Mesothelial cell of epicardium (in vitro differentiated cells): Measurements from ENCODE around the gene NID2. TPM values are rescaled to one million over a fixed set of nuclear protein-coding genes. Genes with fewer than 3 reads are reported as not detected.

Experiments
- DNase-seq, 2 experiments: peaks; one replicate each; pipeline ENCODE4 v3.0.0; 2021; ENCODE audit warnings: low spot score in 2 of 2; ENCODE audit not compliant: unreplicated experiment in 2 of 2
- H3K27ac Mint-ChIP-seq: 2 replicates; pipeline ENCODE4 v1.8.0; 2021; ENCODE audit warnings: mixed read lengths
- H3K27me3 Mint-ChIP-seq: 2 replicates; pipeline ENCODE4 v1.8.0; 2021; ENCODE audit warnings: low read depth, mixed read lengths
- H3K36me3 Mint-ChIP-seq: 2 replicates; pipeline ENCODE4 v1.8.0; 2021; ENCODE audit warnings: mixed read lengths
- H3K4me1 Mint-ChIP-seq: 2 replicates; pipeline ENCODE4 v1.8.0; 2021; ENCODE audit warnings: mixed read lengths
- H3K4me3 Mint-ChIP-seq: 2 replicates; pipeline ENCODE4 v1.8.0; 2021; ENCODE audit warnings: mild to moderate bottlenecking, moderate library complexity, mixed read lengths
- H3K9me3 Mint-ChIP-seq: 2 replicates; pipeline ENCODE4 v1.8.0; 2021; ENCODE audit warnings: mixed read lengths
- CTCF ChIP-seq: fragments of 200-600 bp; sonication (generic); IDR thresholded peaks from one replicate; pipeline ENCODE4 v1.5.0; 2021; ENCODE audit warnings: antibody characterized with exemption; ENCODE audit not compliant: unreplicated experiment
- total RNA-seq: library from RNA; stranded (reverse); gene quantifications from 3 replicates; pipeline ENCODE4 v1.2.1, GENCODE V29; 2021

NID2 gene
- total RNA-seq, 1 donor from 2014 or later: 120 TPM

- H3K4me3 Mint-ChIP-seq: no peak overlapping the region
- no peaks in the 10 kb centered on the region for H3K9me3 Mint-ChIP-seq
- TF ChIP-seq CTCF: no peak
- no peaks in the 10 kb centered on the region for H3K36me3 Mint-ChIP-seq
- H3K27ac Mint-ChIP-seq: no peak overlapping the region
- no peak for DNase-seq
- H3K4me1 Mint-ChIP-seq: peaks cover 19% of the 10 kb centered on the region
- H3K27me3 Mint-ChIP-seq: no peaks in the 10 kb centered on the region
These were observed 26.2 kb downstream of the NID2 start for GRCh38 chr14:52042371-52043289.

GRCh38 chr14:52040598-52040997, 28.3 kb downstream of the NID2 start:
- peaks cover 10% of the 10 kb centered on the region for H3K36me3 Mint-ChIP-seq
- no peak for DNase-seq
- H3K9me3 Mint-ChIP-seq: peaks cover 7% of the 10 kb centered on the region
- H3K27me3 Mint-ChIP-seq: no peaks in the 10 kb centered on the region
- H3K27ac Mint-ChIP-seq: no peak overlapping the region
- TF ChIP-seq CTCF: no peak
- H3K4me1 Mint-ChIP-seq: peaks cover 7% of the 10 kb centered on the region
- H3K4me3 Mint-ChIP-seq: no peak overlapping the region

- Mint-ChIP-seq H3K9me3 (peaks cover 7% of the 10 kb centered on the region), H3K27me3 (no peaks in the 10 kb centered on the region), H3K4me3 (no peak overlapping the region), H3K36me3 (peaks cover 10% of the 10 kb centered on the region), H3K4me1 (peaks cover 2% of the 10 kb centered on the region), H3K27ac (no peak overlapping the region)
- TF ChIP-seq CTCF: no peak
- DNase-seq: no peak
These were observed 29.6 kb downstream of the NID2 start for GRCh38 chr14:52039124-52039815.

- Mint-ChIP-seq H3K4me3 (no peak overlapping the region), H3K9me3 (peaks cover 7% of the 10 kb centered on the region), H3K27me3 (no peaks in the 10 kb centered on the region), H3K4me1 (peaks cover 18% of the 10 kb centered on the region), H3K36me3 (peaks cover 10% of the 10 kb centered on the region), H3K27ac (peak overlapping the region; percentile 85)
- DNase-seq: no peak
- no peak for TF ChIP-seq CTCF
These were observed 35.7 kb downstream of the NID2 start for GRCh38 chr14:52033101-52033642.

- TF ChIP-seq CTCF: no peak
- Mint-ChIP-seq H3K9me3 (peaks cover 7% of the 10 kb centered on the region), H3K36me3 (peaks cover 9% of the 10 kb centered on the region), H3K4me1 (peaks cover 18% of the 10 kb centered on the region), H3K4me3 (no peak overlapping the region), H3K27me3 (no peaks in the 10 kb centered on the region), H3K27ac (peak overlapping the region; percentile 85)
- DNase-seq: no peak
These were observed 36.6 kb downstream of the NID2 start for GRCh38 chr14:52032204-52032801.
